HG02870 (cell line): ENCODE measurements around the gene MFSD12.
"Not testable (repeated sequence)": the region's sequence is repeated elsewhere in the genome, so short reads cannot be mapped to it uniquely, and the experiment has no call there.

Experiments used
- ATAC-seq: cut with Tn5 transposase; IDR thresholded peaks from one replicate; pipeline ENCODE4 v1.9.1; 2021; ENCODE audit warnings: mild to moderate bottlenecking, moderate library complexity; ENCODE audit not compliant: unreplicated experiment

The MFSD12 gene

GRCh38 chr19:3538965-3539755 lies 18.2 kb downstream of the MFSD12 start, which contains the start of gene TEKTIP1:
TEKTIP1 (plus strand) TSS chr19:3539174; CDS start chr19:3539178, 4 bp downstream.
- no peak for ATAC-seq

GRCh38 chr19:3538258-3538929 lies 19.0 kb downstream of the MFSD12 start:
- no peak for ATAC-seq

GRCh38 chr19:3537438-3538240 lies 19.7 kb downstream of the MFSD12 start:
- no peak for ATAC-seq

GRCh38 chr19:3537101-3537437 lies 20.3 kb downstream of the MFSD12 start:
- ATAC-seq, result no peak

- no peak for ATAC-seq
Measured at GRCh38 chr19:3536429-3537100, 20.8 kb downstream of the MFSD12 start.

GRCh38 chr19:3535981-3536380 lies 21.4 kb downstream of the MFSD12 start:
- no peak for ATAC-seq

- no peak for ATAC-seq
Measured at GRCh38 chr19:3535563-3535965, 21.8 kb downstream of the MFSD12 start.

GRCh38 chr19:3535235-3535535 lies 22.2 kb downstream of the MFSD12 start:
- ATAC-seq, result no peak

- ATAC-seq, result no peak
Measured at GRCh38 chr19:3534375-3535234, 22.8 kb downstream of the MFSD12 start.

- ATAC-seq, result no peak
Measured at GRCh38 chr19:3533563-3534216, 23.7 kb downstream of the MFSD12 start.

- no peak for ATAC-seq
Measured at GRCh38 chr19:3533033-3533432, 24.4 kb downstream of the MFSD12 start.

- no peak for ATAC-seq
Measured at GRCh38 chr19:3532154-3532786, 25.1 kb downstream of the MFSD12 start.

- no peak for ATAC-seq
Measured at GRCh38 chr19:3531716-3532115, 25.7 kb downstream of the MFSD12 start.

GRCh38 chr19:3530389-3530788 lies 27.0 kb downstream of the MFSD12 start:
- no peak for ATAC-seq

- not testable (repeated sequence) for ATAC-seq
Measured at GRCh38 chr19:3529299-3529698, 28.1 kb downstream of the MFSD12 start.

- ATAC-seq, result no peak
Measured at GRCh38 chr19:3528539-3529211, 28.7 kb downstream of the MFSD12 start.

- no peak for ATAC-seq
Measured at GRCh38 chr19:3528080-3528479, 29.3 kb downstream of the MFSD12 start.

GRCh38 chr19:3527238-3527910 lies 30.0 kb downstream of the MFSD12 start:
- ATAC-seq, result no peak
